Cerebellar cortex (tissue), 1 donor: Measurements from ENCODE around the gene AIG1.

Source experiments
- DNase-seq: peaks from one replicate; pipeline ENCODE4 v3.0.0-alpha.2; 2015; ENCODE audit warnings: low spot score

AIG1 gene

DNA sequence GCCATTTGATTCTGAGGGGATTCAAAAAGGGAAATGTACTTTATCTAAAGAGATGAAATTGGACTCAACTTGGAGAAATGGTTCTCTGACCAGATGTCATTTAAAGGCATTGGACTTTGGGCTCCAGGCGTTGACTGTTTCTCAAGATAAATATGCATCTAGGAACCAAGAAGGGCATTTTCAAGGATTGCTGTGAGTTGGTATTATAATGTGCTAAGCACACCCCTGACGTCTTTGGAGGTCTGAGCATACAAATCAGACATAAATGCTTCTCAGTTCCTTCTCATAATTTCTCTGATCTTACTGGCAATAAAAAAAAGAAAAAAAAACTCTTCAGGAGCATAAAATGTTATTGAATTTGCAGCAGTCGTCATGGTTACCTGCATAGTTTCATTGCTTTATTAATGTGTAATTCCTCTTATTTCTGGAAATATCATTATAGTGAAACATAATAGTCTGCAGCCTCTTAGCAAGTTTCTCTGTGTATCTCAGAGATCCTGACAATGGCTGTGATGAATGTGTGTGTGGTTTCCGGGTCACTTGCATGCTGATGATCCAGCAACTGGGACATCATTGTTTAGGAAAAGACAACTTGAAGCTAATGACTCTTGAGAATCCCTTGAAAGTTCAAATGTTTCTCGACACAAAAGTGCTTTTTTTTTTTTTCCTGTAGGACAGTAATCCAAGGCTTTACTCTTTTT, 136.0 kb downstream of the AIG1 start:
- DNase-seq: no peak

DNA sequence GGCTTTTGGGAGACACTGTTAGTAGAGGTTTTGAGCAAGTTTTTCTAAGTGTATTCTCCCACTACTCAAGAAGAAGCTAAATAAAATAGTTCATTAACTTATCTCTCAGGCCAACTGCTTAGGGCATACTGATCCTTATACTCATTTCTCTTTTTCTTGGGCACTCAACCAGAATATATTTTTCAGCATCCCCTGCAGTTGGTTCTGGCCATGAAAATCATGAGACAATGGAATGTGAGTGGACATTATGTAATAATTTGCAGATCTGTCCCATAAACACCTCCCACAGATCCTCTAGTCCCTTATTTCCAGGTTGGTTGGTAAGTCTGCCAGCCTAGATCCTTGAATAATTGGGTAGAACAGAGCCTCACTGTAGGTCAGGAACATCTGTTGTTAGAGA, 136.7 kb downstream of the AIG1 start:
- no peak for DNase-seq

DNA sequence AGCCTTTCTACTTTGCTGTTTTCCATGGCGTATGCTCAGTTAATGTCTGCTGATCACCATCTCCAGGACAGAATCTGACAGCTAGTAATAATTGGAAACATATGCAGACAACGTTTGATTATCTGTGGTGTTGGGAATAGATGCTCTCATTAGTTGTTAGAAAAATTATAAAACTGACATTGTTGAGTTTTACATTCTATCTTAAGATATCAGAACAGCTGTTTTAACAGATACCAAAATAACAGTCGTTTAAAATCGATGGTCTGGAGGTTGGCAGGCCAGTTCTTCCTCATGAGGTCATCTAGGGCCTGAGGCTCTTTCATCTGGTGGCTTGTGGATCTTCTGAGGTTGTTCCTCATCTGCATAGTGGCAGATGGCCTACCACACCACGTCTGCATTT, 137.6 kb downstream of the AIG1 start:
- DNase-seq: no peak

DNA sequence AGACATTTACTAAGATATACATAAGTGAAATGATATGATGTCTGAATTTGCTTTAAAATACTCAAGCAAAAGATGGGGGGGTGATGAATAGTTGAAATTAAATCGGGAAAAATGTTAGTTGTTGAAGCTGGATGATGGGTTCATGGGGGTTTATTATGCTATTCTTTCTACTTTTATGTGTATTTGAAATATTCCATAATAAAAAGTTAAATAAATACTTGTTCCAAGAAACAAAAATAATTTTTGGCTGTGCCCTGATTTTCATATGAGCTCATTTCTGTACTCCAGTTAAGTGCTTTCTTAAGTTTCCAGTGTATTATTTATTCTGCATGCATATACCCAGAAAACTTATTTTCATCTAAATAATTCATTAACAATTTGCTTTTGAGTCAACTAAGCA, 138.6 kb downstream of the AIG1 start:
- no peak for DNase-seq

DNA sequence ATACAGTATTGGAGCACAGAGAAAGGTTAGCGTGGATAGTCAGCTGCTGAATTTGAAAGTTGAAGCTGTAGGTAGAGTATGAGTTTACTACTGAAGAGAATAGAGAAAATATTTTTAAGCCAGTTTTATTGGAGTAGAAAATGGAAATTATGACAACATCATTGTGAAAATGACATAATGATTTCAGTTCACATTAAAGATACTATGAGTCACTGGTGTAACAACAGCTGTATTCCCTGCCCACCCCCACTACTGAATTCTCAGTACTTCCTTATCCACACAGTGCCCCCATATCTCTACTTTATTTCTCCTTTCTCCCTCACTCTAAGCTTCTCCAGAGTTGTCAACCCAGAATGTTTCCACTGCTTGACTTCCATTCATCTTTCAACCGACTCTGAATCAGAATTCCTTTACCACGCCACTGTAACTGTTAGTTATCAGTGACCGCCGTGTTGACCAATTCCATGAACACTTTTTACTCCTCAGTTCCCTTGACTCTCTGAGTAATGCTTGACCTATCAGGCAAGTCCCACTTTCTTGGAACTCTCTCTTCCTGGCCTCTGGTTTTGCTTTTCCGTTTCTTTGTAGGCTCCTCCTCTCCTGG, 139.6 kb downstream of the AIG1 start:
- DNase-seq: no peak

DNA sequence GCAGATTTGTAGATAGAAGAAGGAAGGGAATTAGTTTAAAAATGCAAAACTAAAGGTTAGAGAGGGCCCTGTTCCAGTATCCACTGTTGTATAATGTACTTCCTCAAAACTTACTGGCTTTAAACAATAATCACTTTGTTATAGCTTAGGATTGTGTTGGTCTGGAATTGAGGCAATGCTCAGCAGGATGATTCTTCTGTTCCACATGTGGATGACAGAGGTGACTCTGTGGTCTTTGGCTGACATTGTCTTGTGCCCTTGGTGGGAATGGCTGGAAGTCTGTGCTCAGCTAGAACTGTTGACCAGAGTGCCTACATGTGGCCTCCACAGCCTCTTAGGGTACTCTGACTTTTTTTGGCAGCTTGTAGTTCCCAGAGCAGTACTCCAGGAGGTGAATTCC, 143.4 kb downstream of the AIG1 start:
- DNase-seq: no peak

DNA sequence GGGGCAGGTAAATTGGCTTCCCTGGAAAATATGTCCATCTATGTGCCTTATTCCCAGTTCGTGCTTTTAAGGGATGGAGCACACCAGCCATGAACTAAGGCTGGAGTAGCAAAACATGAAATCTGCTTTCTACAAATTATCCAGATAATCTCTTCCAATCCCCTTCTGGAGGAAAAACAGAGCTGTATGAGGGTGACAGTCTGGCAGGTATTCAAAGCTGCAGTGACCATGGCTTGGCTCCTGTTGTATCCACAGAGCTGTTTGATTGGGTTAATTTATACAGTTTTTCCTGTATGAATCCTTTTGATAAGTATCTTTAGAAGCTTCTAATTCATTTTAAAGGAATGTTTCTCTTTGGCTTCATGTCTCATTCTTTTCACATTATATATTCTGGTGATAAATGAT, 144.4 kb downstream of the AIG1 start:
- DNase-seq: no peak

DNA sequence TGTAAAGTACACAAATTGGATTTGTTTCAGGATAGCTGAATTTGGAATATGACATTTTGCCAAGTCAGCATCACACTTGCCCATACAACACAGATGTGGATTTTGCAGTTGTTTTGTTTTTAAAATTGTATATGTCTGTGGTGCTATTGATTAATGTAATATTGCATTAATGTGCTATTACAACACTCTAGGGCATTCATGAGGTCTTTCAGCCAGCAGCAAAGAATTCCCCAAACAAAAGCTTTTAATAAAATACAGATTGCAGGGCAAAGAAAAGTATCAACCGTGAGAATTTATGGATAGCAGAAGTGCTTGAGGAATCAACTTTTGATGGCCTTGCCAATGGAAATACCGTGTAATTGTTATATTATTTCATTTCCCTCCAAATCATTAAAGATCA, 144.9 kb downstream of the AIG1 start:
- DNase-seq: no peak

DNA sequence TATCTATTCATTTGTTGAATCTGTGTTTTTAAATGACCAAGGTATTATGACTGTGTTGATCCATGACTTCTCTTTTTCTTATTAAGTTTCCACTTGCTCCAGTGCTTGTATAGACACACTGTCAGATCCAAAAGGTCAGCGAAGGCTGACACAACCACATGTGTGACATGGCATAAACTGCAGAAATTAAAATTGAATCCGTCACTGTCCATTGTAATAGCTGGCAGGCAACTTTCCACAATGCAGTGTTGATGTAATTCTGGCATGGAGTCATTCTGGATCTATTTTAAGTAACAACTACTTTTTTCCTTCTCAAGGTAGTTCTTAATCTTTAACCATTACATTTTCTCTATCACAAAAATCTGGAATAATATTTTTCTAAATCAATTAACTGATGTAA, 145.3 kb downstream of the AIG1 start:
- DNase-seq: no peak

DNA sequence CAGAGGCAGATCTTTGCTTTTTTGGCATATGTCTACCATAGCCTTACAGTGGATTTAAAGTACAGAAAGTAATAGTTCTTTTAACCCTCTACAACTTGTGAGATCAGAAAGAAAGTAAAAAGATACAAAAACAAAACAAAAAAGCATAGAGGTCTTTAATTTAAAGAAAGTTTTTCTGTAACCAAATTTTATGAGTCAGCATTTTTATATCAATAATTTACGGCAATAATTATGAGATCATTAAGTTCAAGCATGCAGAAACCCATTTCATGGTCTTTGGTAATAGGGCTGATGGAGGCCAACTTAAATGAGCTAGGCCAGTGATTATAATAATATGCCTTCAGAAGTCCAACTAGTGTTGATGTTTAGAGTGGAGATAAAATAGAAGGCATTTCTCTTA, 145.9 kb downstream of the AIG1 start:
- DNase-seq: no peak

DNA sequence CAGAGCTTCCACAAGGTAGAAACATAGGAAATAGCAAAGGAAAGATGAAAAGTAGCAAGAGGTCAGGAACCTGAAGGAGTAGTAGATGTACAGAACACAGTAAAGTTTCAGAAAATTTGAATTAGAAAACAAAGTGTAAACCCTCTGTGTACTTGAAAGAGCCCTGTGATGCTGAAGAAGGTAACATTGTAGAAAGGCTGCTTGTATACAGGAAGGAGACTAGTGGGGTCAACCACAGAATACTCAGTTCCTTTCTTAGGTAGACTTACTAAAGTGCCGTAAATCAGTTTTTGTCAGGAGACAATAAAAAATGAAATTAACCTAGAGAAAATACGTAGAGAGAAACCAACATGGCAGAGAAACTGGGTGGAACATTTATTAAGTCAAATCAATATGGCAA, 149.7 kb downstream of the AIG1 start:
- DNase-seq: no peak

DNA sequence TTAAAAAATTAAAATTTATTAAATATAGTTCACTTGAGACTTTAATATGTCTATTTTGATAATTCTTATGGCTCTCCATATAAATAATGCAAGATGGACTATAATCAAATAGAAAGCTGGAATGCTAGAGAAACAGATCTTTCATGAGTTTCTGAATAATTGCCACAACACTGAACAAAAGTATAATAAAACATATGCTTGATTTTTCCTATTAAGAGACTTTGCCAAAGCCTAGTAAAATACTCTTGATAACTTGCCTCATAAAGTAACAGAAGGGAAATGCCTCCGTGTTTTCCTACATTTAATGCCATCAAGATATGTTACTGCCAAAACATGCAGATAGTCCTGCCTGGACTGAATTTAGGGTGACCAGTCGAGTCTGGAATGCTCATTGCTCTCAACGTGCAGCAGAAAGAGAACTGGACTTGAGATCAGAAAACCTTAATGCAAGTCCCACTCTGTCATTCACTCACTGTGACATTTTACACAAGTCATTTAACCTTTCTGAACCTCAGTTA, 153.2 kb downstream of the AIG1 start:
- no peak for DNase-seq

DNA sequence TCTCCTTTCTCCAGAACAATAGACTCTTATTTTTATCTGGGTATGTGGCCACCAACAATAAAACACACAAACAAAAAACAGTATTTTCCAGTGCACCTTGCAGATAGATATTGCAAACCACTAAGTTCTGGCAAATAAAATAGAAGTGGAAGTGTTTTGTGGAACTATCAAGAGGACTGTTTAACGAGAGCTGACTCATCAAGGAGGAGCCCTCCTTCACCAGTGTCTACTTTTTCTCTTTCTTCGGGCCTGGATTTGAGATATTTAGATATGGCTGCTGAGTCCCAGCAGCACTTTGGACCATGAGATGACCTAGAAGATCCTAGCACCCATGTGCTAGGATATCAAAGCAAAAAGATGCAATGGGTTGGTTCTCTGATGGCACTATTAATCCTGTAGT, 154.7 kb downstream of the AIG1 start:
- DNase-seq: no peak

DNA sequence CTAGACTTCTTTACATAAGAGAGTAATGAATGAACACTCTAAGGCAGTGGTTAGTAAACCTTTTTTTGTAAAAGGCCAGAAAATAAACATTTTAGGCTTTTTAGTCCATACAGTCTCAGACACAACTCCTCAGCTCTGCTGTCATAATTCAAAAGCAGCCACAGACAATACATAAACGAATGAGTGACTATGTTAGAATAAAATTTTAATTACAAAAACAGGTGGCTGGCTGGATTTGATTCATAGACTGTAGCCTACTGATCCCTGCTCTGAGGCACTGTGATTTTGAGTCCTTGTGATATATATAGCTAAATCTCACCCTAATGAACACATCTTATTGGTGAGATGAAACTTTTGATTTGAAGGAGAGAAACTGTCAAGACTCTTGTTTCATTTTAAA, 155.1 kb downstream of the AIG1 start:
- no peak for DNase-seq

DNA sequence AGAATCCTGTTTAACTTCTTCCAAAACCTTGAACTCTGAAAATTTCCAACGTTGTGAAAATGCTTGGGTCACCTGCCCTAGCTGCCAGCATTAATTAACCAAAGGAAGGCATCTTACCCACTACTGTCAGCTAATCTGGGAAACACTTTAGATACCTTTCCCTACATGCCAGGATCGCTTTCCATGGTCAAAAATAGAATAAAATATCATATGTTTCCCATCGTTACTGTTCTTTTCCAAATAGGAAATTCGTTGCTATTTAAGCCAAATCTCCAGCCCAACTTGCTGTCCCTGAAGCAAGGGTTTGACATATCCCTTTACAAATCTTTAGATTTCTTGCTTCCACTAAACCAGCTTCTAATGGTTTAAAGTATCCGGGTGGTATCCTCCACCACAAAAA, 157.5 kb downstream of the AIG1 start:
- DNase-seq: no peak

DNA sequence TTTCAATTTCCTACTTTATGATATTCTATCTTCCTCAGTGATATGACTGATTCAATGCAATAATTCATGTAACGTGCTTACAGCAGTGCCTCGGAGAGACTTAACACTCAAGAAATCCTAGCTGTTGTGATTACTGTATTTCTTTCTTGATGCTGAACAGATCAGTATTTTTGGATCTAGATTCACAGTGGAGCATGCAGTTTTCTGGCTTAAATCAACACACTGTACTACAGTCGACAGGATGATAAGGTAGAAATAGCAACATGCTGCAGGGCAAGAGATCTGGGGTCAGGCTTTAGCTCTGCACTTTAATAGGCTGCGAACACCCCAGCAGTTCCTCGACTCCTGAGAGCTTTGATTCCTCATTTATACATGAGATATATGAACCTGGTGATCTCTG, 161.0 kb downstream of the AIG1 start:
- peak; percentile 28 for DNase-seq

DNA sequence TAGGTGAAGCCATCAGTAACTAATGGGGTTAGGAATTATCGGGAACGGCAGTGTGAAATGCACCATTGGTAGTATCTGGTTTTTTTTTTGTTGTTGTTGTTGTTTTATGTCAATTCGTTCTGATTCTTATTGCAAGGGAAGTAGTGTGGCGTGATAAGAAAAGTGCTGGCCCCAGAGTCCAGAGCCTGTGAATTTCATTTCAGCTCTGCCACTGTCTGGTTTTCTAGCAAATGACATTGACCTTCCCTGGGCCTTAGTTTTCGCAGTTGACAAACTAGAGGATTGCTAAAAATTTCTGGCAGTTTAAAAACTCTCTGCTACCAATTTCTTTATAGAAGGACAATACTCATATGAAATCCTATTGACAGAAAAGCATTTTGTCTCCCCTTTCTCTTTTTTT, 161.6 kb downstream of the AIG1 start:
- DNase-seq: peak; percentile 28

DNA sequence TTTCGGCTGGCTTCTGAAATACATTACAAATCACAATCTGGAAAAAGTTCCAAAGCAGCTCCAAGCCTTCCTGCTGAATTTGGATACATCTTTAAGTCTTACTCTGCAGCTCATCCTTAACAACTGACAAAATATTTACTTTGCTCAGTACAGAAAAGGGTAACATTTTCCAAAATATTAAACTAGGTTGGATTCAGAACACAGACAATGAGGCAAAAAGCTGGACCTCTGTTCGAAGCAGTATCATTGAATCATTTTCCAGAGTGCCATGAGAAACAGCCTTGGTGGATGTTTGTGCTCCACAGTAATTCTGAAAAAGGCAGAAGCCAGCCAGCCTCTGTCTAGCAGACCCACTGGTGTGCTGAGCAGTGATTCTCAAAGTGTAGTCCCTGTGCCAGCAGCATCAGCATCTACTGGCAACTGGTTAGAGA, 162.1 kb downstream of the AIG1 start:
- DNase-seq: peak; percentile 33

DNA sequence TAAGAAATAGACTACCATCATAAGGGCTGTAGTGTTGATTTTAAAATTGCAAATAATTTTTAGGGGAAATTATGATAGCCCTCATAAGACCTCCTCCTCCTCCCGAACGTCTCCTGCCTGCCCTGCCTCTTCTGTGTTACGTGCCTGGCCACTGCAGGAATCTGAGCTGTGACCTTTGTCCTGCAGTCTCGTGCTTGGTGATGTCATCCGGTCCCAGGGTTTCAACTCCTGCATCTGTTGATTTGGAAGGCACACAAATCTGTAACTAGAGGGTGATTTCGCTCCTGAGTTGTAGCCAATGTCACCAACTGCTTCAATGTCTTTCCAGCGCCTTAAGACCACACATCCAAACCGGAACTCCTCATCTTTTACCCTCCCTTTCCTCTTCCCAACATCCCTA, 163.2 kb downstream of the AIG1 start:
- DNase-seq: peak; percentile 31

DNA sequence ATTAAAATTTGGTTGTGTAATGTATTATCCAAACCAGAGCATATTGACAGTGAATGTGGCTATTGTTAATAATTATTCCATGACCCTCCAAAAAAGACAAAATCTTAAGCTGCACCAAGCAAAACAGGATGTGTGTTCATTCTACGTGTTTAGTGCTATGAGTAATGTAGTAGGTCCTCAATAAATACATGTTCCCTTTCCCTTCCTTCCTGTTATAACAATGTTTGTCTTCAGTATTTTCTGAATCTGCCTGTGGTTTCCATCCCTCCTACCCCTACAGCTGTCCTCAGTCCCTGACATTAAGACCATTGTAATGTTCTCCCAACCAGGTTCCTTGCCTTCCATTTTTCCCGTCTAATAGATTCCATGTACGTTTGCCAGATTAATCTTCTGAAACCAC, 163.8 kb downstream of the AIG1 start:
- no peak for DNase-seq

DNA sequence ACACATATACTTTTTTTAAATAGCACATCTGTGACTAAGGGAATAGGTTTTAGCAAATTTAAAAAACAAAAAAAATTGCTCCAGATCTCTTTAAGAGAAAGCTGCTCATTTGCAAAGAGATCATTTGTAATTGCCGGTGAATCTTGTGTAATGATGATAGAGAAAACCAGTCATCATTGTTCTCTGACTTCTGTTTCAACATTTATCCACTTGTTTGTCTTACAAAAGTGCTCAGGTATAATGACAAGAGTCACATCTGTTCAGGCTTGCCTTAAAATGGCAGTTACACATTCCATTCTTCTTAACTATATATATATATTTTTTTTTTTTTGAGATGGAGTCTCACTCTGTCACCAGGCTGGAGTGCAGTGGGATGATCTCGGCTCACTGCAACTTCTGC, 165.2 kb downstream of the AIG1 start:
- no peak for DNase-seq

DNA sequence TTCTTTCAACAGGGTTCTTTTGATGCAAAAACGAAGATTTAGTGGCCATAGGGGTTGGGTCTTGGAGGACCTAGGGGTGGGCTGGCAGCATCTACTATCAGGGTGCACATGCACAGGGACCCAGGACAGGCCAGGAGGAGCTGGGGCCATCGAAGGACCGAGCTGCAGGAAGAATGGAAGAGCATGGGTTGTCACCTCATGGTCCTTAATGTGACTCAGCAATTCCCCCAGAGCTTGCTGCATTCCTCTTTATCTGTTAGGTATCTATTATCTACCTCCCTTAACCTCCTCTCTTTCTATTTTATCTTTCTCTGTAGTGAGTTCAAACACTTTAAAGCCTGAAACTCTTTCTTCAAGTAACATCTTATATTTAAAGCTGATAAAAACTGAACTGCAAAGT, 167.0 kb downstream of the AIG1 start:
- no peak for DNase-seq

DNA sequence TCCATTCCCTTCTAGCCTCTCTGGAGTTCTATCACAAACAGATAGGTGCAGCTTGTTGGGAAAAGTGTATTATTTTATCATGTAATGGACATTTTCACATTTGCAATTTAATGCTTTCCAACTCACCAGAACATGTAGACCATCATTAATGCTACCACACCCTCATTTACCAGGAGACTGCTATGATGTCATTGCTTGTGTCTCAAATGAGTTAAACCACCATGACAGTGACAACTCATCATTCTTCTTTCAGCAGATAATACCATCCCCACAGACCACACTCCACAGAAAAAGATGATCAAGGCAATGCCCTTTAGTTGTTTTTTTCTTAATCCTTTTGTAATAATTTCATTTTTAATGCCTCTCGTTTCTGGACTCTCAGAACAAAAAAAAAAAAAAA, 168.7 kb downstream of the AIG1 start:
- no peak for DNase-seq

DNA sequence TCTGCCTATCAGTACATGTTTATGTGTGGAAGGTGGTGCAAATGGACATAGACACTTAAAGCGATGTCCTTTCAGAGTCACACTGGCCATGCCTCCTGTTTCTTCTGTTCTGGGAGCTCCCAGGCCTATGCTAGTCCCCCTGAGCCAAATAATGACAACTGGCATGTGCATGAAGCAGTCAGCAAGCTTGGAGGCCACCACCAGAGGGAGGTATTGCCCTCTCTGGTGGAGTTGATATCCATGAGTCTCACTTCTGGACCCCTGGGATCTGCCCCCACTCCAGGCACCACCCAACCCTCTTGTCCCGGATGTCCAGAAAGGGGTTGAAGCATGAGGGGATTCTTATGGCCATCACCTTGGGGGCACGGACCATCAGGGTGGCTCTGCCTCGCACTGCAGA, 172.2 kb downstream of the AIG1 start:
- peak; percentile 16 for DNase-seq
